GM21423 (cell line): ENCODE results near the gene IRAK2.
"Not testable (repeated sequence)": the region's sequence is repeated elsewhere in the genome, so short reads cannot be mapped to it uniquely, and the experiment has no call there.

ENCODE experiments used
- ATAC-seq: cut with Tn5 transposase; IDR thresholded peaks from one replicate; pipeline ENCODE4 v1.9.1; 2021; ENCODE audit warnings: mild to moderate bottlenecking, moderate library complexity; ENCODE audit not compliant: unreplicated experiment

The IRAK2 gene

DNA sequence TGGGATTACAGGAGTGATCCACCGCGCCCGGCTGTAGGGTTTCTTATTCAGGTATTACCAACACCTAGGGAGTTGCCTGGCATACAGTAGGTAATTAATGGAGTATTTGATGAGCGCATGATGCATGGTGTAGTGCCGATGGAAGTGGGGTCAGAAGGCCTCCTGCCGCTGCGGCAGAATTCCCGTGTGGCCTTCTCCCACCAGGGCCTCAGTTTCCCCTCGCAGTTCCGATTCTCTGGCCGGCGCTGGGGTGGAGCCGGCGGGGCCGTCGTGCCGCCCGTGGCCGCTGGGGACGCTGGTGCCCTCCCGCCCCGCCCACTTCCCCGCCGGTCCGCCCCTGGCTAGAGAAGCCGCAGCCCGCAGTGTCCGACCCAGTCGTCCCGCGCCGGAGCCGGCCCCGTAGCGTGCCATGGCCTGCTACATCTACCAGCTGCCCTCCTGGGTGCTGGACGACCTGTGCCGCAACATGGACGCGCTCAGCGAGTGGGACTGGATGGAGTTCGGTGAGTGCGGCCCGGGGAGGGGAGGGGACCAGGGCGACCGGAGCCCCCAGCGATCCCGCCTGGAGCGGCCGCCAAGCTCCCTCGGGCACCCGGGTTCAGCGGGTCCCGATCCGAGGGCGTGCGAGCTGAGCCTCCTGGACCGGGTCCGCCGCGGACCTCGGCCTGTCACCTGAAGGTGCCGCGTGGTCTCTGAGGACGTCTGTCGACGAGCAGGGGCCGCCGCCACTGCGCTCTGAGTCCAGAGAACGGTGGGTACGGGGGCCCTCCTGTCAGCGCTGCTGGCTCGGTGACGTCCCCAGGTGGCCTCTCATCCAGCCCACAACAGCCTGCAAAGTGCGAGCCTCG, at the start of gene IRAK2:
TSS of gene IRAK2 (plus strand) at position 374 of the 848 bp plus-strand sequence. CDS start at position 410, 36 bp downstream.
- ATAC-seq: peak; percentile 83

GRCh38 chr3:10115326-10116137, 49.2 kb upstream of the IRAK2 start, which contains the start of gene BRK1:
TSS of gene BRK1 (plus strand) at chr3:10115675. CDS start at chr3:10115702, 27 bp downstream.
- peak; percentile 96 for ATAC-seq

DNA sequence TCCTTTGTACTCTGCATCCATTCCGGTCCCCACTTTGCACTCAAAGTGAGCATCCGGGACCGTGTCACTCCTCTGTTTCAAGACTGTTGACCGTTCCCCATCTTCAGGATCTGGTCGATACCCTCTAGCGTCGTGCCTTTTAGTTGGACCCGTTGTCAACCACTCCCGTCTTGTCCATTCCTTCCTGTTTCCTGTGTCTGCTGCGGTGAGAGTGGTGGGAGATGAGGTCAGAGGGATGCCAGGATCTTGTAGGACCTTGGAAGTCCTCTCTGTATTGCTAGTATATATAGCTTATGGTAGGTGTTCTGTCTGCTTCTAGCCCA, 48.6 kb upstream of the IRAK2 start:
- ATAC-seq: peak; percentile 20

DNA sequence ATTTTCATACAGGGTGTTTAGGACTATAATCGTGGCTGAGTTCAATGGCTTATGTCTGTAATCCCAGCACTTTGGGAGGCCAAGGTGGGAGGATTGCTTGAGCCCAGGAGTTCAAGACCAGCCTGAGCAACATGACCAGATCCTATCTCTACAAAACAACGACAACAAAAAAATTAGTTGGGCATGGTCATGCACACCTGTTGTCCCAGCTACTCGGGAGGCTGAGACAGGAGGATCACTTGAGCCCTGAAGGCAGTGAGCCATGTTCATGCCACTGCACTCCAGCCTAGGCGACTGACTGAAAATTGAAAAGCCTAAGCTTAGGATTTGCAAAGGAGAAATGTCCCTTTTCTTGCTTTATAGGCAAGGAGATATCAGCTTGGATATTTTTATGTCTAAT, 47.8 kb upstream of the IRAK2 start:
- no peak for ATAC-seq

DNA sequence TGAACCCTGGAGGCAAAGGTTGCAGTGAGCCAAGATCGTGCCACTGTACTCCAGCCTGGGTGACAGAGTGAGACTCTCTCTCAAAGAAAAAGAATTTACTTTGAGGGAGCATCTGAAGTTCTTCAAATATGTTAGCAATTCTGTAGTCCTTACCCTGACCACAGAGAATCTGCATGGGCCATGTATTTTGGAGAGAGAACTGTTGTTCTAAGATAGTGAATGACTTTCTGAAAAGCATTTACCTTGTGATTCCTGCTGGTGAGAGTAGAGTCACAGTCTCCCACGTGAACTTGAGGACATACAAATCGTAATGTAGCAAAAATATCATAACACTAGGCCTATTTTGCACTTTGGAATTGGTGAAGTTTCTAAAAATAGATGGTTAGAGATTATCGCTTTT, 45.3 kb upstream of the IRAK2 start:
- ATAC-seq: no peak

GRCh38 chr3:10121064-10121463, 43.7 kb upstream of the IRAK2 start:
- no peak for ATAC-seq

GRCh38 chr3:10122724-10123123, 42.0 kb upstream of the IRAK2 start:
- ATAC-seq: no peak

GRCh38 chr3:10135872-10136271, 28.8 kb upstream of the IRAK2 start:
- not testable (repeated sequence) for ATAC-seq

DNA sequence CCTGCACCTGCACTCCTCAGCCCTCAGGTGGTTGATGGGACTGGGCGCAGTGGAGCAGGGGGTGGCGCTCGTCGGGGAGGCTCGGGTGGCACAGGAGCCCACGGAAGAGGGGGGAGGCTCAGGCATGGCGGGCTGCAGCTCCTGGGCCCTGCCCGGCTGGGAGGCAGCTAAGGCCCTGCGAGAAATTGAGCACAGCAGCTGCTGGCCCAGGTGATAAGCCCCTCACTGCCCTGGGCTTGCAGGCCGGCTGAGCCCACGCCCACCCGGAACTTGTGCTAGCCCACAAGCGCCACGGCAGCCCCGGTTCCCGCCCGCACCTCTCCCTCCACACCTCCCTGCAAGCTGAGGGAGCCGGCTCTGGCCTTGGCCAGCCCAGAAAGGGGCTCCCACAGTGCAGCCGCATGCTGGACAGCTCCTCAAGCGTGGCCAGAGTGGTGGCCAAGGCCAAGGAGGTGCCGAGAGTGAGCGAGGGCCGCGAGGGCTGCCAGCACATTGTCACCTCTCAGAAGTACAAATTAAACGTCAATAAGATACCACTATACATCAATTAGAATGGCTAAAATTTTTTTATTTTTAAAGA, 28.2 kb upstream of the IRAK2 start:
- ATAC-seq: no peak

DNA sequence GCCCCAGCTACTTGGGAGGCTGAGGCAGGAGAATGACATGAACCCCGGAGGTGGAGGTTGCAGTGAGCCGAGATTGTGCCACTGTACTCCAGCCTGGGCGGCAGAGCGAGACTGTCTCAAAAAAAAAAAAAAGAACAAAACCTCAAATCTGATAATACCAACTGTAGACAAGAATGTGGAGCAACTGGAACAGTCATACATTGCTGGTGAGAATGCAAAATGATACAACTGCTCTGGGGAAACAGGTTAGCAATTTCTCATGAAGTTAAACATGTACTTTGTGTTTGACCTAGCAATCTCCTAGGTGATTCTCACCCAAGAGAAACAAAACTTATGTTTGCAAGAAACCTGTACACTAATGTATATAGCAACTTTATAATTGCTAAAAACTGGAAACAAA, 27.5 kb upstream of the IRAK2 start:
- no peak for ATAC-seq

- no peak for ATAC-seq
Observed at GRCh38 chr3:10140996-10141546, 23.6 kb upstream of the IRAK2 start.

DNA sequence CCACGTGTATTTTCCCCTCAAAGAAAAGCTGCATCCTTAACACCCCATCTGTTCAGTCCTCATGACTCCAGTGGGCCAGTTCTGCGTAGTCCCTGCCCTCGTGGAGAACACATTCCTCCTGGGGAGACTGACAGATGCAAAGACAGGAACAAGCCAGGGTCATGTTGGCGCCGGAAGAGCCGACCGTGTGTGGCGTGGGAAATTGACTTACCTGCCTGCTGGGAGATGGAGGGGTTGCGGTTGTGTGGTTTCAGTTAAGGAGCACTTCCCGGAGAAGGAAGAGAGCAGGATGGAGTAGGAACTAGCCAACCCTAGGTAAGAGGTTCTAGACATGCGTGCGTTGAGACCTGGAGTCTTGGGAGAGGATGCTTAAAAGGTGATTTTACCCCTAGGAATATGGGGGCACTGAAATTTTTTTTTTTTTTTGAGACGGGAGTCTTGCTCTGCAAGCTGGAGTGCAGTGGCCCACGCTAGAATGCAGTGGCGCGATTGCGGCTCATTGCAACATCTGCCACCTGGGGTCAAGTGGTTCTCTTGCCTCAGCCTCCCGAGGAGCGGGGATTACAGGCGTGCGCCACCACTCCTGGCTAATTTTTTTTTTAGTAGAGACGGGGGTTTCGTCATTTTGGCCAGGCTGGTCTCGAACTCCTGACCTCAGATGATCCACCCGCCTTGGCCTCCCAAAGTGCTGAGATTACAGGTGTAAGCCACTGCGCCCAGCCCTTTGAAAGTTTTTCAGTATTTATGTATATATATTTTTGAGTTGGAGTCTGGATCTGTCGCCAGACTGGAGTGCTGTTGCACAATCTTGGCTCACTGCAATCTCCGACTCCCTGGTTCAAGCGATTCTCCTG, 21.8 kb upstream of the IRAK2 start:
- ATAC-seq: no peak

DNA sequence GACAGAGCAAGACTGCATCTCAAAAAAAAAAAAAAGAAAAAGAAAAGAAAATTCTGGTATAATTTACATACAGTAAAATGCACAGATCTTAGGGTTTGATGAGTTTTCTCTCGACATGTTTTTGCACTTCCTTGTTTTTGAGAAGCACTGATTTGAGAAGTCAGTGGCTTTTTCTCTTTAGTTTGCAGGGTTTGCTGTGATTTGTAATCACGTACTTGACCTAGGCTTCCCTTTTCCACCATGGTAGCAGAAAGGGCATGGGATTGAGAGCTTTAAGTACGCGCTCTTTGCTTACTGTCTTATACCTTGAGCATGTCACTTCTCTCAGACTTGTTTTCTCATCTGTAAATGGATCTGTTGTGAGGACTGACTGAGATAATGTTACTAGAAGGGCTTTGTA, 19.0 kb upstream of the IRAK2 start:
- no peak for ATAC-seq

- no peak for ATAC-seq
Observed at GRCh38 chr3:10149226-10149625, 15.5 kb upstream of the IRAK2 start.

- no peak for ATAC-seq
Observed at GRCh38 chr3:10150987-10151386, 13.7 kb upstream of the IRAK2 start.

GRCh38 chr3:10154335-10155122, 10.2 kb upstream of the IRAK2 start:
- no peak for ATAC-seq

DNA sequence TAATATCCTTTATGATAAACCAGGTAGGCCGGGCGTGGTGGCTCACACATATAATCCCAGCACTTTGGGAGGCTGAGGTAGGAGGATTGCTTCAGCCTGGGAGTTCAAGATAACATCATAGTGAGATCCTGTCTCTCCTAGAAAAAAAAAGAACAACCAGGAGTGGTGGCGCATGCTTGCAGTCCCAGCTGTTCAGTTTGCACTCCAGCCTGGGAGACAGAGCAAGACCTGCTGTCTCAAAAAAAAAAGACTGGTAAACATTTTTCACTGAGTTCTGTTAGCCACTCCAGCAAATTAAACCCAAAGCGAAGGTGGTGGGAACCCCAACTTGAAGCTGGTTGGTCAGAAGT, 9.6 kb upstream of the IRAK2 start:
- ATAC-seq: no peak

GRCh38 chr3:10155658-10156057, 9.1 kb upstream of the IRAK2 start:
- ATAC-seq: no peak

GRCh38 chr3:10157031-10157430, 7.7 kb upstream of the IRAK2 start:
- ATAC-seq: no peak

- not testable (repeated sequence) for ATAC-seq
Observed at GRCh38 chr3:10158555-10158954, 6.2 kb upstream of the IRAK2 start.
